CD4-positive, alpha-beta T cell treated with Interleukin-2 at 100 ng/mL for 4 hours (primary cell): ENCODE measurements around the gene NR6A1.

Experiments used
- DNase-seq: peaks from one replicate; pipeline ENCODE4 v3.0.0-alpha.2; 2020; ENCODE audit warnings: low spot score

The NR6A1 gene

DNA sequence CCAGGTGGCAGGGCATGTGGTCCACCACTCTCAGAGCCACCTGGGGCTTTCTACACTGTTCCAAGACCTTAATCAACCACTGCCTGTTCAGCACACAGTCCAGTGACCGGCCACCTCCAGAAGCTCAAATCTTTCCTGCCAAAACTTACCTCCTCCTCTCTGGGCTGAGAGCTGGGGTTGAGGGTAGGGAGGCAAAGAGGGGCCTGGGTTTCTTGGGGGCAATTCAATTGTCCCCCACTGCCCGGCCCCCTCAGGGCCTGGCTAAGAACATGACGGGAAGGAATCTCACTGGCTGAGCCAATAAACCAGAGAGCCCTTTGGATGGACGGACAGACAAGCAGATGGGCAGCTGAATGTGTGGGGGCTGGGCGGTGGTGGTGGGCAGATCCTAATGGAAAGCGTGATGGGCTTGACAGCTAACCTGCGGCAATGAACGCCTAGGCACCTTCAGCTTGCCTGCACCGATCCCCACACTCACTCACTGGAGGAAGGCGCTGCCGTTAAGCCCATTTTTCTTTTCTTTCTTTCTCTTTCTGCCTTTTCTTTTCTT lies 269.3 kb downstream of the NR6A1 start:
- DNase-seq: no peak

DNA sequence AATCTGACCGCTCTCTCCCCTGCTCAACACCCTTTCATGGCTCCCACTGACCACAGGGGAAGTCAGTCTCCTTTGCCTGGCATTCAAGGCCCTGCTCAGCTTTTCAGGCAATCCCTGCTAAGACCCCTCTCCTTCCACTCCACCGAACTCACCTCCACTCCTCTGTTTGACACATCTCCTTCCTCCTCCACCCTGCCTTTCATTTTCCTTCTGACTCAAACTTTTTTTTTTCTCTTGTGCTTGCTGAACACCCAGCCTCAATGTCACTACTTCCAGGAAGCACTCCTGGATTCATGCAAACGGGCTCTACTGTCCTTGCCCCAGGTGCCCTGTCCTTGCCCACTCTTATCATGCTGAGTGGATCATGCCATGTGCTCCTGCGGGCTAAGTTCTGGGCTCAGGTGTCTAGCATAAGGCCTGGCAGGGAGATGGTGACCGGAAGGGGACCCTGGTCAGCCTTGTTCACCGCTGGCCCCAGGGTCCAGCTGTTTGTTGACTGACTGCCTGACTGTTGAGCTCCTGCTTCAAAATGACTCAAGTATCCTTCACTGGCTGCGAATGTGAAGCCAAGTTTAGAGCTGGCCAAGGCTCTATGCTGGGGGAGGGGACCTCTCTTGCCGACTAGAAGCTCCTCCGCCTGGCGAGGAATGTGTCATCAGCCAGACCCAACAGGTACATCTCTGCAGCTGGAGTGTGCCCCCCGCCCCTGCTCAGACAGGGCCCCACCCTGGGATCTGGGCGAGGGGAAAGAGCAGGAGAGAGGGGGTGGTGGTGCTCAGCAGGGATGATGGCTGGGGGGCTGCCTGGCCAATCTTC lies 270.1 kb downstream of the NR6A1 start:
- no peak for DNase-seq

DNA sequence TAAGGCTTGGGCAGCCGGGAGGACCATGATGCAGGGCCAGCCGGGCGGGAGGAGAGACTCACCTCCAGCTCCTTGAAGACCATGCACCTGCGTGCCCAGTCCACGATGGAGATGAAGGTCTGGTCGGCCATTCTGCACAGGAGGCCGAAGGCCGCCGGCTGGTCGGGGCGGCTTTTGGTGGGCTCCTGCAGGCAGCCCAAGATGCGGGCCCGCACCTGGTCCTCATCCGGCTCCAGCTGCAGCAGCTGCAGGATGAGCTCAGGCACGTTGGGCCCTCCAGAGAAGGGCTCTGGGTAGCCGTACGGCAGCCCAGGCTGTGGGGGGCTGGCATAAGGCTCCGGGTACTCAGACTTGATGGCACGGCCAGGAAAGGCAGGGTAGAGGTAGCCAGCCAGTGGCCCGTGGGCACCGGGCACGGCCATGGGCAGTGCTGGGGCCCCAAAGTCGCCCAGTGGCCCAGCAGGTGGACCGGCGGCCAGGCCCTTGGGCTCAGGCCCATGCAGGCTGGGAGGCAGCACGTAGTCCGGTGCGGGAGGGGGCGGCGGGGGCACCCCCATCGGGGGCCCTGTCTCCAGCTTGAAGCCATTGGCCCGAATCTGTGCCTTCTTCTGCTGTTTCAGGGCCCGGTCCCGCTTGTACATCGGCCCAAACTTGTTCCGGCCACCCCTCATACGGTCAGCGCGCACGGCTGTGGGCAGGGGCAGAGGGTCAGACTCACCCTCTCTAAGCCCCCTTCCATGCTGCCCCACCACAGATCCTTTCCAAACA lies 270.9 kb downstream of the NR6A1 start:
- DNase-seq: no peak

DNA sequence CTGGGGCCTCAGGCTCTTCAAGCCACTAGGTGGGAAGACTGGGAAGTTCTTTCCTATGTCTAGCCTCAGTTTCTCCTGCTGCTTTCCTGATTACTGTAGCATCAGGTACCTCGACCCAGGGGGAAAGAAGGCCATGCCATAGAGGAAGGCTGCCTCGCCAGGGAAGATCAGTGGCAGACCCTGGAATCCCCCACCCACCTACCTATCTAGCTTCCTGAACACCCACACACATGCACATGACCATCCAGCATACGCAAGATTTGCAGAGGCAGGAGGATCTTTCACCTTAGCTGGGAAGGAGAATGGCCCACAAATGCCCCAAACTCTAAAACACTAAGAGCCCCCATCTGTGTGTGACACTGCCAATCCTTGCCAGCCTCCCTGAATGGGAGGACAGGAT lies 271.9 kb downstream of the NR6A1 start:
- DNase-seq: no peak

DNA sequence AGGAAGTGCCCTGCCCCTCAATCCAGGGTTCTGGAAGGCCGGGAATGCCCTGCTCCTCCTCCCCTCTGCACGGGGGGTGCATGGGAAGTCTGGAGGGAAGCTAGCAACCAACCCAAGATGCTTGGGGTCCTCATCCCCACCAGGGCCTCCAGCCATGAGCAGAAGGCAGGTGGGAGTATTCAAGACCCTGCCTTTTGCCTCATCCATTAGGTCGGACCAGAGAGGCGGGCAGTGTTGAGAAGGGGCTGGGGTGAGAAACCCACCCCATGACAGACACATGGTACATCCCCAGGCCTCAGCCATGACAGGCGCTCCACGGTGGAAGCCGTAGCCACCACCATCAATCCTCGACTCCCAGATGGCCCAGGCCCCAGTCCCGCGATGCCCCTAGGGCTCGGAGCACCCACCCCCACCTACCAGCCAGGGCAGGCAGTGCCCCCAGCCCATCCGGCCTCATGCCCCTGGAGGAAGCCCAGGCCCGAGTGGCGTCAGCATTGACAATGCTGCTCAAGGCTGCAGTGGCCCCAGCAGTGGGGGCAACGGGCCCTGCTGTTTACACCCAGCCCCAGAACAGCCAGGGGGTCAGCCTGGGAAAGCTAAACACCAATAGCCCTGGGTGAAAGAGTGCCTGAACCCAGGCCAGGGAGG lies 272.5 kb downstream of the NR6A1 start:
- DNase-seq: no peak

DNA sequence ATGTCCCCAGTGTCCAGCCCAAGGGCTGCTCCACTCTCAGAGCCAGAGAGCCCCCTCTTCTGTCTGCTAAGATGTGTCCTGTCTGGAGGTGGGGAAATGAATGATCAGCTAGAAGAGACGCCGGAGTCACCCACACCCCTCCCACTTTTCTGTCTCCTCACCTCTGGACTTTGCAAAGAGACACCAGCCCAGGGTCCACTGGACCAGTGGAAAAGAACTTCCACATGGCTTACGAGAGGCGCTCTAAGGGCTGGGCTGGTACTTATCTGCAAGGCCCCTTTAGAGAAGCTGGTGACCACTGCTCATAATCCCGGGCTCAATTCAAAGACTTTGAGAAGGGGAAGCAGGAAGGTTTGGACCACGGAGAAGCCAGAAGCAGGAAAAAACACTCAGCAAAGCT lies 273.1 kb downstream of the NR6A1 start:
- no peak for DNase-seq

DNA sequence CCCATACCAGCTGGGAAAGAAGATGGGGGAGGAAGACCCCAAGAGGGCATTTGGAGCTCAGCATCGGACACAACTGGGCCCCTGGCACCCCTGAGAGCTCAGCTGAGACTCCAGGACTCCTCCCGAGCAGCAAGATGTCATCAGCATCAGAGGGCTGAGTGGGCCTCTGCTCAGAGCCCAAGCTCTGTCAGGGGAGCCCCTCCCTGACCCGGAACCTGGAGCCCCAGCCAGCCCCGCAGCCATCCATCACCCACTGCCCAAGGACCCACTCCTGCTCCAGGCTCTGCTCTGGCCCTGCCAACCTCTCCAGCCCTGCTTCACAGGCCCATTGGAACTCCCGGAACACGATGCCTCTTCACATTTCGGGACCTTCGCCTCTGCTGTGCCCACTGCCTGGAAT lies 273.7 kb downstream of the NR6A1 start:
- DNase-seq: no peak

DNA sequence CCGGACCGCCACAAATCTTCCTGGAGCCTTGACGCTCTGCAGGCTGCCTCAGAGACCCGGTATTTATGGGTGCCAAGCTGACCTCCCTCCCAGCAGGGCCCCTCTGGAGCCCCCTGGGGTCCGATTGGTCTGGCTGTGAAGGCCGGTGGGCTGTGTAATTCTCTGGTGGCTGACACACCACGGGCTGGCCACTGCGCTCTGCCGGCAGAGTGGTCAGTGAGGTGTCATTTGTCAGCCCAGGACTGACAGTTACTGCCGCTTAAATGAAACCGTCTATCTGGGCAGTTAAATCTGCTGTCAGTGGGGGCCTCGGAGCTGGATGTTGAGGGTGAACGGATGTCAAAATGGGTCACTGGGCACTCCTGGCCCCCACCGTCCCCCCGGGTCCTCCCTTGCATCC lies 274.6 kb downstream of the NR6A1 start:
- no peak for DNase-seq

DNA sequence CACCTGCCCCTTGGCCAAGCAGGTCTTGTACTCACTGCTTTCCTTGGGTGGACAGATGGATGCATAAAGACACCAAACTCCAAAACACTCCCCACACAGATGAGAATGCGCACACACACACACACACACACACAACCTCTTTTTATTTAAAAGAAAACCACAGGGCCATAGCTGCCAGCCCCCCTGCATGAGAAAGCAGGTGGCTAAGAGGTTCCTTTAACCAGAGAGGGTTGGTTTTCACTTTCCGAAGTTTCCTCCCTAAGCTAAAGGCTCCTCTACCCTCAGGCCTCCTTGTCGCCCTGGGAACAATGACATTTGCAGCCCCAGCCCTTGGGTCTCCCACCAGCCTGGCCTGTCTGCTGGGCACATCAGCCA lies 275.0 kb downstream of the NR6A1 start:
- no peak for DNase-seq

DNA sequence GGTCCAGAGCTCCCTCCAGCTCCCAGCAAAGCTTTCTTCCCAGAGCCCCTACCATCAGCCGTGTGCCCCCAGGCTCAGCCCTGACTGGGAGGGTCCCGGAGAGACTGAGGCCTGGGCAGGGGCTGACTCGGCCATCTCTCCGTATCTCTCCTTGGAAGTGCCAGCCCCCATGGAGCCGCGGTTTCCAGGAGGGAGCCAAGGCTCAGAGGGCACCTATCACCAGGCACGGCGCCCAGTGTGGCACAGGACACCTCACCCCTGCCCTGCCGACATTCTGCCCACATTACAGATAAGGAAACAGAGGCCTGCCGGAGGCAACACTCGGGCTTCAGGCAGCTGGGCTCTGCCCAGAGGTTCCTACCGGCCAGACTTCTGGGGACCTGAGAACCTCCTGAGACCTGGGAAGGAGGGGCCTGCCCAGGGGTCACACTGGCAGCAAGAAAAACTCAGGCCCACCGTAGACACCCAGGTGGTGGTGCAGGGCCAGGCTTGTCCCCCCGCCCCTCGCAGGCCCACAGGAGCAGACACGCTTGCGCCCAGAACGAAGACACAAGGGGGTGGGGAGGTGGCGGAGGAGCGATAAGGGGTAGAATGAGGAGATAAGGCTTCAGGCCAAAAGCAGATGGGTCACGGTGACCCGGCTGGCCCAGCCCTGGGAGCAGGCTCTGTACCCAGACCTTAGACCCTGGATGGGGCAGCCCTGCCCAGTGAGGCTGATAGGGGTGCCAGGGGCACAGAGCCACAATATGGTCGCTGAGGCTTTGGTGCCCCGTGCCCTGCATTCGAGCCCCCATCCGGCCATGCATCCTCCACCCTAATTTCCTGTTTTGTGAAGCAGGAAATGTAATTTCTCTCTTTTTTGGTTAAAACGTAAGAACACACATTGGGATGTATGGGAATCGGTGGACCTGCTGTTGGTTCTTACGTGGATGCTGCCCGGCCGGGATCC lies 275.7 kb downstream of the NR6A1 start:
- DNase-seq: no peak

DNA sequence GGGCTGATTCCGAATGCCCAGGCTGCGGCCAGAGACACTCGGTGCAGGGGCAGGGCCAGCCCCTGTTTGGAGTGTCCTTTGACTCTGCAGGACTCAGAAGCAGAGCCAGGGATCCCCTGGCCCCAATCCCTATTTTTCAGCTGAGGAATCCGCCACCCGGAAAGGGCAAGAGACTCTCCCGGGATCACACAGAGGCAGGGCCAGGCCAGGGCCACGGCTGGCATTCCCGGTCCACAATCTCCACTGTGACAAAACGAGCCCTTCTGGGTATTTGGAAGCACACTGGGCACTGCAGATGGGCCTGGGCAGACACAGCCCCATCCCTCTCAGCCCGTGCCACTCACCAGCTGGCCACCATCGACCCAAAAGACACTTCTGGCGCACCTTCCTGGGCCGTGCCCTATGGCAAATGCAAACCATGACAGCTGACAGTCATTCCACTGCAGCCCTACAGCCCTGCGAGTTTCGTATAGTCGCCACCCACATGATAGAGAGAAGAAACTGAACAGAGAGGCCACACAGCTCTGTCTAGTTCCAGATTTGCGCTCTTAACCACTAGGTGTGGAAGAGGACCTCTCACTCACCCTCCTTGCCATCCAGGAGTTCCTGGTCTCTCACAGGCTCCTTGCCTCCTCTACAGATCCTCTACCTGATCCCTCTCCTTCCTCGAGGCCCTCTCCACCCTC lies 277.2 kb downstream of the NR6A1 start:
- DNase-seq: no peak

DNA sequence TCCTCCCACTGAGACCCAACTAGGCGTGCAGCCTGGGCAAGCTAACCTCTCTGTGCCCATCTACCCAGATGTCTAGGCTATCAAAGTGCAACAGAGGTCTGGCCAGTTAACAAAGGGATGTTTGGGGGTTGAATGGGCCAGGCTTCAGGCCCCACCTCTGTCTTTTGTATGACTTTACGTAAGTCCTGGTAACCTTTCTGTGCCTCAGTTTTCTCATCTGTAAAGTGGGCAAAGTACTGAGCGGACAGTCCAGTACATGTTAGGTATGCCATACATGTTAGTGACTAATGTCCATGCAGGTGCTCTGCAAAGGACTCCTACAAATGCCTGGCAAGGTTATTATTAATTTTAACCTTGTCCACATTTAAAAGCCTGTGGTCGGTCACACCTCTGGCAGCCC lies 277.9 kb downstream of the NR6A1 start:
- DNase-seq: no peak

DNA sequence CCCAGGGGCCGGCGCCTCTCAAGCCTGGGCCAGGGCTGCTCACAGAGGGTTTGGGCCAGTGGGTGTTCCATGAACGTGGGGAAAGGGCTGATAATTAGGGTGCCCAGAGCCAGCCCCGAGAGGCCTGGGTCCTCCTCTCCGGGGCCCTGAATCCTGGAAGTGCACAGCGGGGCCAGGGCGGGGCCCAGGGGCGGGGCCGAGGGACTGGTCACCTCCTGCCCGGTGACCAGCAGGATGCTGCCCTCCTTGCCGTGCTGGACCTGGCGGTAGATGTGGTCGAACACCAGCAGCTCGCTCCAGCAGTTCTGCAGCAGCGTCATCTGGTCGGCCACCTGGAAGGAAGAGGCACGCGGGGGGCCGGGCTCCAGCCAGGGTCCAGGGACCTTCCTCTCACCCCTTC lies 278.3 kb downstream of the NR6A1 start:
- no peak for DNase-seq

DNA sequence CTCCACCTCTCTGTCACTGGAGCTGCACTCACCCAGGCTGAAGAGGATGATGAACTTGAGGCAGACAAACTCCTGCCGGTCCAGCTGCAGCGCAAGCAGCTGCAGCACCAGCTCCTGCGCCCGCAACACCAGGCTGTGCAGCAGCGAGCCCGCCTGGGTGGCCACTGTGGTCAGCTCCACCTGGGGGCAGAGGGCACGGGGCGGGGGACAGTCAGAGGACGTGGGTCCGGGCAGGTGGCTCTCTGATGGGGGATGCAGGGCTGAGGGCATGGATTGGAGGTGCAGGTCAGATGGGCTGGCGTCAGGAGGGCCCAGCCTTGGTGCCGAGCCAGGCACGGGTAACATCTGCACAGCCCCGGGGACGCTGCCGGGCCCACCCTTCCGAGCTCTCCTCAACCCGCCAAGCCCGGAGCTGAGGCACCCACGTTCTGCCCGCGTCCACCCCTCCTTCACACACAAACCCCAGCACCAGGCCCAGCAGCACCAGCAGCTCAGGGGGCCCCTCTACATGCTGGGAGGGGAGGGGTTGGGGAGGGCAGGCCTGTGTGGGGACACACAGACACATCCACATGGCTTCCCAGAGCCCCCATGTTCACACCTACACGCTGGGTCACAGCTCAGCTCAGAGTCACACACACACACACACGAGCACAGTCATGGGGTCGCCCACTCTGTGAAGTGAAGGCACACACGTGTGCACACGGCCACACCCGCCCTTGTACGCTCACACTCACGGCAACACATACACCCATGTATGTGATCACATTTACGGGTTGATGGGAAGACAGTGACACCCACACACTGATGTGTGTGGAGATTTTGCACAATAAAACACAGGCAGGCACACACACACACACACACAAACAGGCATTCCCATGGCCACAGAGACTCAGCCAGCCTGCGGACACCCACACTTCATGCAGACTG lies 279.8 kb downstream of the NR6A1 start:
- no peak for DNase-seq

DNA sequence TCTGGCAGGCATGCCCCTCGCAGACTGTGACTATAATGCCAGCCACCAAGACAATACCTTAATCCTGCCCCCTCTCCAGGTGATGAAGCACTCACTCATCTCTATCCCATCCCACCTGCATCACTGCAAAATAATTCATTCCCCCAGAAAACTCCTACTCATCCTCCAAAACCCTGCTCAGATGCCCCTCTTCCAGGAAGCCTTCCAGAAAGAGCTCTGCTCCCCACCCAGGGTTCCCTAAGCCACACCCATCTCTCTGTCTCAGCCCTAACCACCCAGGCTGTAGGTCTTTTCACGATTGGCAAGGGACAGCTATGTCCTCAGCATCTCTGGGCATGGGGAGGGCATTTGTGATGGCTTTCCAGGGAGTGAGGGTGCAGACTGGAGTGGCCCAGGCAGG lies 281.1 kb downstream of the NR6A1 start:
- no peak for DNase-seq

DNA sequence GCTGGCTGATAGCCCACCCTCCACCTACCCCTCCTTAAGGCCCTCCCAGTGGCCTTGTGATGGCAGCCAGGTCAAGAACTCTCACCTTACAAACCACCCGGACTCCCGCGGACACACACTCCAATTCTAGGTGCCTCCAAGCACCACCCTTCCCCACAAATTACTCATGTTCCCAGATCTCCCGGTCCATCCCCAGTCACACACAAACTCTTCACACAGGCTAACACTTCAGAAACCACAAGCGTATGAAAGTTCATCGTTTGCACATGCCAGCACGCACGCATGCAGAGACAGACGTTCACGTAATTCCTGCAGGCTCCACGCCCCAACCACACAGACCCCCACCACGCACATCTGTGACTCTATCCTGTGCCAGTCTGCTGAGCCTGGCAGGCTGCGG lies 281.9 kb downstream of the NR6A1 start:
- DNase-seq: no peak

DNA sequence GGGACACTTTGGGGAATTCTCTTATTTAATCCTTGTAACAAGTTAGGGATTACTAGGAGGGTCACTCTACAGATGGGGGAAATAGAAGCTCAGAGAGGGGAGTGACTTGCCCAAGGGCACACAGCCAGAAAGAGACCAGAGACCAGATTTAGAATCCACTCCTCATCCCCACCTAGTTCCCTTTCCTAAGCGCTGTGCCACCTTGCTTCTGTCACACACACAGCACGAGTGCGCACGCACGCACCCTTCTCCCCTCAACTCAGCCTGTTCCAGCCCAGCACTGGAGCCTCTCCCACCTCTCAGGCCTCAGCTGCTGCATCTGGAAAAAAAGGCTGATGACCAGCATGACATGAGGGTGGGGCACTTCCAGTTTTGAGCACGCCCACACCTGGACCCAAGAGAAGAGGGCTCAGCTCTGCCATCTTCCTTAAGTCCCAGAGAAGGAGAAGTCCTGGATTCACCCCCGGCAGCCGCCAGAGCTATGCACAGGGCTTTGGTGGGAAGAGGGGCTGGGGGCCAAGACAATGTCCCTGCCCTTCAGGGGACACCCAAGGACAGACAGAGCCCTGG lies 282.4 kb downstream of the NR6A1 start:
- DNase-seq: no peak

DNA sequence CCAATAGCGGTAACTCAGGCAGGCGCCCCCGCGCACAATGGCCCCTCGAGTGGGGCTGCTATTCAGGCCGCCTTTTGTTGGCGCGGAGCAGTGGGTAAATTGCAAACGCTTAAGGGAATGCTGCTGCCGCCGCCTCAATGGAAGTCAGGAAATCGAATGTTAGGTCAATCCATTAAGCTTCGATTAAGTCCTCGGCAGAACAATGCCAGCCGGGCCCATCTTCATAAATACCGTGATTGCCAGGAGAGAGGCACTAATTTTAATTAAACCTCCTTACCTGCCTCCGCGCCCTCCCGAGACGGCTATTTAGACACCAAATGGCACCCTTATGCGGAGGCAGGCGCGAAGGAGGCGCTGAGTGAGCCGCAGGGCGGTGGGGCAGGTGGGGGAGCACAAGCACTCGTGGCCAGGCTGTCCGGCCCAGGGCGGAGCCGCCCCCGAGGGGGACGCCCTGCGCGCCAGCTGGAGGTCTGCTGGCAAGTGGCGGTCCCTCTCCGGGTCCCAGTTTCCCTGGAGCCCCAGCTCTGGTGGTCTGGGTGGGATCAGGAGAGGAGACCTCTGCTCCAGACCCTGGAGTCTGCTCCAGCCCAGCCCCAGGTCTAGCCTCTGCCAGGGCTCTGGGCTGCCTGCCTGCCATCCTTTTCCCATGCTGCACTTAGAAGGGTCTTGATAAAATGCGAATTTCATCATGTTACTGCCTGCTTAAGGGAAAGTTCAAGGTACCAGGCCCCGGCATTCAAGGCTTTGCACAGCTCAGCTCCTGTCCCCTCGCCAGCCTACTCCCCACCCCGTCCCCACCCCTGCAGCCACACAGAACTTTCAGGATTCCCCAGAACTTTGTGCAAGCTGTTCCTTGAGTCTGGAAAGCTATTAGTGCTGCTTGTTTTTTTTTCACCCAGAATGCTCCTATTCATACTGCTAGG lies 283.6 kb downstream of the NR6A1 start:
- no peak for DNase-seq
